Measurements from ENCODE around the gene MYBPH. TPM values are rescaled to one million over a fixed set of nuclear protein-coding genes. Genes with fewer than 3 reads are reported as not detected.

Gene MYBPH
- total RNA-seq, 2 experiments from 2014 or later, result not detected

DNA sequence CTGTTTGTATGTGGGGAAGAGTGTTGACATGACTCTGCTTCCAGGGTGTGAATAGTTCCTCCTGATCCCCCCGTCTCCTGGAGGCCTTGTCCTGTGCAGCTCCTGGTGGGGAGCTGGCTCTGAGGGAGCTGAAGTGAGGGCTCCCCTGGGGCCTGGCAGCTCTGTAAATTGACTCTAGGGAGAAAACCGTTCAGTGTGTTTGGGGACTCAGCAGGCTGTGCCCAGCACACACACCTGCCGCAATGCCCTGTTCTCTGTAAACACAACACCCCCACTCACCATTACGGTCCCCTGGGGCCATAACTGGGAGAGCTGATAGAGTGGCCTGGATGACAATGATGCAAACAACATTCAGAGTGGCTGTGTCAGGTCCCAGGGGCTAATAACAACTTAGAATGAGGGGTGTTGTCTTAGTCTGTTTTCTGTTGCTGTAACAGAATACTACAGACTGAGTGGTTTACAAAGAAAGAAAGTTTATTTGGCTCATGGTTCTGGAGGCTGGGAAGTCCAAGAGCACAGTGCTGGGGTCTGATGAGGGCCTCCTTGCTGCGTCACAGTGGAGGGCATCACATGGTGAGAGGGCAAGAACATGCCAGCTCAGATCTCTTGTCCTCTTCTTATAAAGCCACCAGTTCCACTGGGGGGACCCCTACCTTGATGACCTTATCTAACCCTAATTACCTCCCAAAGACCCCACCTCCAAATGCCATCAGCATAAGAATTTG lies 32.8 kb downstream of the MYBPH start:
- H3K27me3 Mint-ChIP-seq, result no peaks in the 10 kb centered on the region

DNA sequence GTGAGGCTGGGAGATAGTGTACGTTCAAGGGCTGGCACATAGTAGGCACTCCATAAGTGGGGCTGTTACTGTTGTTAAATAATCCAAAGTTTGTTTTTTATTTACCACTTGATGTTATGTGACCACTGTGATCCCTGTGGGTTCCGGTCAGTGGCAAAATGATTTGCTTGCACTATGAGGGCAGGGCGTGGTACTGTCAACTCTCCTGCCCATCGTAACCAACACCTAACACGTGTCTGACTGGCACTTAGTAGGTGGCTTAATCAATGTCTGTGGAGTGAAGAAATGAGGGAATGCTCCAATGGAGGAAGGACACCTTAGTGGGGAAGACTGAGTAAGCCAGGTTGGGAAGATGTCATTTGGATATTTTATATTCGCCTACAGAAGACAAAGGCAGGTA lies 33.5 kb downstream of the MYBPH start:
- H3K27ac Mint-ChIP-seq, result no peak overlapping the region
- no peak for DNase-seq
- H3K36me3 Mint-ChIP-seq, result no peaks in the 10 kb centered on the region
- H3K27me3 Mint-ChIP-seq, result no peaks in the 10 kb centered on the region
- H3K4me1 Mint-ChIP-seq, result no peaks in the 10 kb centered on the region
- H3K9me3 Mint-ChIP-seq, result no peaks in the 10 kb centered on the region
- no peak overlapping the region for H3K4me3 Mint-ChIP-seq

More for the DNA sequence above, 32.8 kb downstream of the MYBPH start:
- DNase-seq, result no peak
- Mint-ChIP-seq H3K4me3 (no peak overlapping the region), H3K4me1 (no peaks in the 10 kb centered on the region), H3K27ac (no peak overlapping the region), H3K9me3 (no peaks in the 10 kb centered on the region), H3K36me3 (no peaks in the 10 kb centered on the region)

DNA sequence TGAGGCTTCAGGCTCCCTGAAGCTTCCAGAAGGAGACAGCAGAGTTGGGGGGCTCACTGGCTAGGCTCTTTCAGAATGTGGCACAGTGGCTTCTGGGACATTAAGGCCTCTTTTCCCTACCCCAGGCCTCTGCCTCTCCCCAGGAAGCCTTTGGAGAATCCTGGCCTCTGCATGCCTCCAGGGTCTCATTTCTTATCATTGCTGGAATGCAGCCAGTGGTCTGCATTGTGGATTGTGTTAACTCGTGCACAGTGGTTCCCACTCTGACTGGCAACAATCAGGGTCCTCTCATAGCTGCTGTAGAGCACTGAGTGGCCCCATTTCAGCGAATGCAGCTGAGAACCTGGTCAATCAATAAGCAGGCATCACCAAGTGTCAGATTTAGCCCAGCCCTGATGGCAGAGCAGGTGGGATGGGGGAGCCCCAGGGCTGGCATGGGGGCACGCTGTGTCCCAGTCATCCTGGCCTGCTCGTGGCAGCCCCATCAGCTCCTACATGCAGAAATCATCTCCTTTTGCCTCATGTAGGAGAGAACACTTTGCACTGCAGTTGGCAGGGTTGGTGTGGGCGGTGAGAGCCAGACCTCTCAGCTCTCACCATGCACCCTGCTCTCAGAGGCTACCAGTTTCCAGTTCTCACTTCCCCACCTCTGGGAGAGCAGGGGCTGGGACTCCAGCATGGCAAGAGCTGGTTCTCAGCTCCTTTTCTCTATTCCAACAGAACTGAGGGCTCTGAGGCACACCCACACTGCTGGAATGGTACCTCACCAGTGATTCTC lies 34.7 kb downstream of the MYBPH start:
- Mint-ChIP-seq H3K36me3 (no peaks in the 10 kb centered on the region), H3K9me3 (no peaks in the 10 kb centered on the region), H3K27ac (no peak overlapping the region), H3K4me1 (peaks cover 2% of the 10 kb centered on the region), H3K27me3 (peaks cover 4% of the 10 kb centered on the region), H3K4me3 (no peak overlapping the region)
- DNase-seq, result no peak

DNA sequence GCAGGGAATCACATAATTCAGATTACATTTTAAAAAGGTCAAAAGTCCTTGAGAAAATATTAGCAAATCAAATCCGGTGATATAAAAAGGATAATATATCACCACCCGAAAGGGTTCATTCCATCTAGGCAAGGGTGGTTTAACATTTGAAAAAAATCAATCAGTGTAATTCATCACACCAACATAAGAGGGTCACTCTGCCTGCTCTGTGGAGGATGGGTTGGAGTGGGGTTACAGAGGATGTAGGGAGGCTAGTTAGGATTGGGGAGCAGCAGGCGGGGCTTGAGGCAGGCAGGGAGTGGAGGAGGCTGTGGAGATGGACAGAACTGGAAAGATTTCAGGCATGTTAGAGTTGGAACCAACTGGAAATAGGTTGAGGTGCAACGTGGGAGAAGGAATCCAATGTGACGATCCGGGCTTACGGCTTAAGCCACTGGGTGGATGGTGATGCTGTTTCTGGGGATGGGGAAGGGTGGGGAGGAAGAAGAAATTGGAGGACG lies 35.6 kb downstream of the MYBPH start:
- no peak for DNase-seq
- Mint-ChIP-seq H3K4me3 (no peak overlapping the region), H3K27me3 (peaks cover 4% of the 10 kb centered on the region), H3K27ac (no peak overlapping the region), H3K4me1 (peaks cover 2% of the 10 kb centered on the region), H3K9me3 (no peaks in the 10 kb centered on the region), H3K36me3 (no peaks in the 10 kb centered on the region)

DNA sequence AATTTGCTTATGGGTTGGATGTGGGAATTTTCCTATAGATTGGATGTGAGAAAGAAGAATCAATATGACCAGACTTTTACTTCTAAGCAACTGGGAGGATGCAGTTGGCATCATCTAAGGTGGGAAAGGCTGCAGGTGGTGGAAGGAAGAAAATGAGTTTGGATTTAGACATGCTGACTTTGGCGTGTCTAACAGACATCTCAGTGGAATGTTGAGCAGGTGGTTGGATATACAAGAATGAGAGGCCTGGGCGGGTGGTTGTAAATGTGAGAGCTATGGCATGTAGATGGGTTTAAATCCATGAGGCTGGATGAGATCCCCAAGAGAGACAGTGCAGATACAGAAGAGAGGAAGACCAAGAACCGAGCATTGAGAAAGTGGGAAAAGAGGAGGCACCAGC lies 37.6 kb downstream of the MYBPH start:
- peaks cover 2% of the 10 kb centered on the region for H3K4me1 Mint-ChIP-seq
- no peak for DNase-seq
- no peaks in the 10 kb centered on the region for H3K9me3 Mint-ChIP-seq
- H3K27me3 Mint-ChIP-seq, result peaks cover 4% of the 10 kb centered on the region
- no peaks in the 10 kb centered on the region for H3K36me3 Mint-ChIP-seq
- no peak overlapping the region for H3K4me3 Mint-ChIP-seq
- H3K27ac Mint-ChIP-seq, result no peak overlapping the region

DNA sequence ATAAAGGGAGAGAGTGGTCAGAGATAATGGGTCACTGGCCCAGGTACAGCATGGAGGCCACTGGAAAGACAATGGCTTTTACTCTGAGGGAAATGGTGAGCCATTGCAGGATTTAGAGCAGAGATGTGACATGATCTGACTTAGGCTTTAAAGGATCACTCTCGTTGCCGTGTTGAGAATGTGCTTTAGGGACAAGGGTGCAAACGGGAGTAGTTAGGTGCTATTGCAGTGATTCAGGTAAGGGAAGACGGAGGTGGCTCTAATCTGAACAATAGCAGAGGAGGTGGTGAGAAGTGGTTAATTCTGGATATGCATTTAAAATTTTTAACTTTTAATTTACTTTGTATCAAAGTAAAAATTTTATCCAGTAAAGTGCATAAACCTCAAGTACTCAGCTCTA lies 38.3 kb downstream of the MYBPH start:
- H3K9me3 Mint-ChIP-seq, result no peaks in the 10 kb centered on the region
- peaks cover 4% of the 10 kb centered on the region for H3K27me3 Mint-ChIP-seq
- H3K4me3 Mint-ChIP-seq, result no peak overlapping the region
- no peak overlapping the region for H3K27ac Mint-ChIP-seq
- peaks cover 2% of the 10 kb centered on the region for H3K4me1 Mint-ChIP-seq
- no peak for DNase-seq
- no peaks in the 10 kb centered on the region for H3K36me3 Mint-ChIP-seq

DNA sequence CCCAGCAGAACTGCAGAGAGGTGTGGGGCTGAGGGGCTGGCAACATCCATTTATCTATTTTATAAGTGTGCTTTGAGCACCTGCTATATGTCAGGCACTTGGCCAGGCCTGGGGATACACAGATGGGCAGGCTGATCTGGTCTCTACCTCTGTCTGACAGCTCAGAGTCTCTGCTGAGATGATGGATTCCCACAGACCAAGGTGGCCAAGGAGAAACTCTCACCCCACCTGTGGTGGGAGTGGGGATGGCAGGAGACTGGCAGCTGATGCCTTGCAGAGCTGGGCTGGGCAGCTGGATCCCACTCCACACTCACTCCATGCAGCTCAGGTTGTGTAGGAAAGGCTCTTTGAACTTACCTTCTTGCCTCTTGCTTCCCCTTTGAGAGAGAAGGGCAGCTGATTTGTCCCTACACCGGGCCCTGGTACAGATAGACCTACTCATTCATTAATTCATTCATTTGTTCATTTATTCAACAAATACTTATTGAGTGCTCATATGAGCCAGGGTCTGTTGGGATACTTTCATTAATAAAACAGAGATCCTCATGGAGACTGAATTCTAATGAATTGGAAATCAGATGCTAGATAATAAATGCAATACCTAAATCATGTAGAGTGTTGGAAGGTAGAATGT lies 39.1 kb downstream of the MYBPH start:
- Mint-ChIP-seq H3K9me3 (no peaks in the 10 kb centered on the region), H3K4me3 (no peak overlapping the region), H3K36me3 (no peaks in the 10 kb centered on the region), H3K27ac (no peak overlapping the region), H3K27me3 (peaks cover 4% of the 10 kb centered on the region), H3K4me1 (peaks cover 2% of the 10 kb centered on the region)
- DNase-seq, result no peak

DNA sequence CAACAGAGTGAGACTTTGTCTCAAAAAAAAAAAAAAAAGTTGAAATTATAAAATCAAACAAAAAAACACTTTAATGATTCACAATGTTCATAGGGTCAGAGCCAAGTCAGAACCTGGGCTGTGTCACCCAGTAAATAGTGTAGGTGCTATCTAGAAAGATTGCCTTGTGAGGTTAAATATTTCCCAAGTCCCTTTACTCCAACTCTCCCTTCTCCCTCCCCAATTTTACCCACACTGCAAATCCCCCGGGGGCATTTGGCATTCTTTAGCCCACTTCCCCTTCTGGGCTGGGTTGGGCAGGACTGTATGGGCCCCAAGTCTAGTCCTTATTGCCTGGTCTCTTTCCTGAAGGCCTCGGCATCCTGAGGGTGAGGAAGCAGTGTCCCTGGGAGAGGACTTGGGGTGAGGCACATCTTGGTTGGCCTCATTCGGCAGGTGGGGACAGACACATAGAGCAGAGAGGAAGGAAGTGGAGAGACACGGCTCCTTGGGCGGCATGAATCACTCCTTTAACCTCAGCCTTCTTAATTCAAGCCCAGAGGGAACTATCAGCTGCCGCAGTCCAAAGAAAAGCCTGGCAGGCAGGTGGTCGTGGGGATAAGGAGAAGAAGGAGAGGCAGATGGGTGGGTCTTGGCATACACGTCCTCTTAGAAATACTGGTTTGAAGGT lies 39.9 kb downstream of the MYBPH start:
- H3K27me3 Mint-ChIP-seq, result peaks cover 4% of the 10 kb centered on the region
- no peak for DNase-seq
- no peak overlapping the region for H3K4me3 Mint-ChIP-seq
- H3K4me1 Mint-ChIP-seq, result peaks cover 2% of the 10 kb centered on the region
- H3K27ac Mint-ChIP-seq, result no peak overlapping the region
- H3K9me3 Mint-ChIP-seq, result no peaks in the 10 kb centered on the region
- H3K36me3 Mint-ChIP-seq, result no peaks in the 10 kb centered on the region

DNA sequence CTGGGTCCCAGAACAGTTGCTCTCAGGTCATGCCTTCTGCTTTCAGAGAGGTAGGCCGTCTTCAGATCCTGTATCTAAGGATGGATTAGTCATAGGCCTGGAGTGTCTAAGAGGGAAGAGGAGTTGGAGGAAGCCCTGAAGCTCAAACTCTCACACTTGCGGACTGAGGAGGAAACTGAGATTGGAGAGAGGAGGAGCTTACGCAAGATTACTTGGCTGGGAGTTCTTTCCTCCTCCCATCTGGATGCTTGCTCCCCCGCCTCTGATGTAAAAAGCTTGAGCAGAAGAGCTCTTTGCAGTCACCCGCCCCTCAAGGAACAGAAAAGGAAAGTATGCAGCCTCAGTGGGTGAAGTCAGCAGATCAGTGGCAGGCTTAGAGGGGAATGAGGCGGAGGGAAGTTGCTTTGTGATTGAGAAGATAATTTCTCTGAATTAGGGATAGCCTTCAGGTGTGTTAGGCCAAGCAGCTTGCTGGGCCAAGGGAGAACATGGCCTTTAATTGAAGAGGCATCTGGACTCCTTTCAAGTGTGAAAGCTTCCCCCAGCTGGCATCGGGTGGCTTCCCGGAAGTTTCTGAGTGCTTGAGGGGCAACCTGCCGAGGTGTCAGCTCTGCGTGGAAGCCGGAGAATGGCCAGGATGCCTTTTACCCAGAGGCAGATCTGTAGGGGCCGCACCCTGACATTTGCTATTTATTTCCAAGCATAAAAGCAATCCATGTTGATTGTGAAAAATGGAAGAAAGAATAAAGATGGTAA lies 41.5 kb downstream of the MYBPH start:
- Mint-ChIP-seq H3K4me1 (peaks cover 2% of the 10 kb centered on the region), H3K4me3 (no peak overlapping the region), H3K9me3 (no peaks in the 10 kb centered on the region), H3K27ac (no peak overlapping the region), H3K36me3 (no peaks in the 10 kb centered on the region), H3K27me3 (peaks cover 7% of the 10 kb centered on the region)
- no peak for DNase-seq

DNA sequence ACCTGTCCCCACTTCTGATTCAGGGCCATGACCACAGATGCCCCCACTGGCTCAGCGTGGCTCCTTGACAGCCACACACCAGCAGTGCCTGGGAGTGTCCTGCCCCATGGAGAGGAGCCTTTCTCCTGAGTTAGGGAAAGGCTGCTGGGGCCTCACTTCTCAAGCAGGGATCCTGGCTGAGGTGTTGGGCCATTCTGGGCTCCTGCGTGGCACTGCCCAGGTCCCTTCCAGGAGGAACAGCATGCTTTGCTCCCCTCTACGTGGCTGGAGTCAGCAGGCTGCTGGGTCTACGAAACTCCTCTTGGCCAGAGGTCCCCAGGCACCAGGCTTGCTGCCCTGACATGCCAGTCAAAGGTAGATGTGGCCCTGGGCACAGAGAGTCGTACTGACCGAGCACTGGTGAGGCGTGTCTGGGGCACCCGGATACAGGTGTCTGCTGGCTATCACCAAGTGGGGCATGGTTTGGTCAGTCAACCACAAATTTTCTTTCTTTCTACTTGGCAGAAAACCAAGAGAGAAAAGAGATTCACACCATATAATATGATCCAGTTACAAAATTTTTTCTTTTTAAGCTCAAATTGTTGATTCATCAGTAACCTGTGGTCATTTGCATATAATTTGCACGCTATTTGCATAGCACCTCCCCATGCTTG lies 44.0 kb downstream of the MYBPH start:
- Mint-ChIP-seq H3K9me3 (no peaks in the 10 kb centered on the region), H3K27ac (no peak overlapping the region), H3K36me3 (no peaks in the 10 kb centered on the region), H3K4me3 (no peak overlapping the region), H3K27me3 (peaks cover 25% of the 10 kb centered on the region), H3K4me1 (peaks cover 4% of the 10 kb centered on the region)
- no peak for DNase-seq

DNA sequence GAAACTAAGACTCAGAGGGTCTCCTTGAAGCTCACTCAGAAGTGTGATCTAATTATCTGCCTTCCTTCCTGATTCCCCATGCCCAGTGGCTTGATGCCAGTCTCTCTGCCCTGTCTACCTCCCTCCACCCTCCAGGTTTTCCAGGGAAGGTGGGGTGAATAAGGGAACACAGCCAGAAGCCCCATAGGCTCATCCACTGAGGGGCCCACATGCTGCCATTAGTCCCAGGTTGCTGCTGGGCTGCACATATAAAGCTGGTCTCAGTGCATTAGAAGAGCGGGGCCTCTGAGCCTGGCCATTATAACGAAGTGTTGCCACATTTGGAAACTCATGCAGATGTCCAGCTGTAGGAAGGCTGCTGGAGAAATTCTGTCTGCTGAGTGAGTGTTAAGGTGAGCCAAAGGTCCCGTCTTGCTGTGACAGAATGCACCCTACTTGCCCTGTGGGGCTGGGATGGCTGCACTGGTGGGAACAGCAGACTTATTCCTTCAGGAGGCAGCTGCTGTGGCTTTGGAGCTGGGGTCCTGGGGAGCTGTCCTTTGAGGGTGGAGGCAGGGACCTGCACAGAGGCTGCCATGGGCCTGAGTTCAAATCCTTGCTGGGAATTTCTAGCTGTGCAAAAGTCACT lies 45.2 kb downstream of the MYBPH start:
- H3K36me3 Mint-ChIP-seq, result no peaks in the 10 kb centered on the region
- no peak for DNase-seq
- peaks cover 2% of the 10 kb centered on the region for H3K4me1 Mint-ChIP-seq
- no peak overlapping the region for H3K4me3 Mint-ChIP-seq
- peaks cover 37% of the 10 kb centered on the region for H3K27me3 Mint-ChIP-seq
- no peak overlapping the region for H3K27ac Mint-ChIP-seq
- H3K9me3 Mint-ChIP-seq, result no peaks in the 10 kb centered on the region

DNA sequence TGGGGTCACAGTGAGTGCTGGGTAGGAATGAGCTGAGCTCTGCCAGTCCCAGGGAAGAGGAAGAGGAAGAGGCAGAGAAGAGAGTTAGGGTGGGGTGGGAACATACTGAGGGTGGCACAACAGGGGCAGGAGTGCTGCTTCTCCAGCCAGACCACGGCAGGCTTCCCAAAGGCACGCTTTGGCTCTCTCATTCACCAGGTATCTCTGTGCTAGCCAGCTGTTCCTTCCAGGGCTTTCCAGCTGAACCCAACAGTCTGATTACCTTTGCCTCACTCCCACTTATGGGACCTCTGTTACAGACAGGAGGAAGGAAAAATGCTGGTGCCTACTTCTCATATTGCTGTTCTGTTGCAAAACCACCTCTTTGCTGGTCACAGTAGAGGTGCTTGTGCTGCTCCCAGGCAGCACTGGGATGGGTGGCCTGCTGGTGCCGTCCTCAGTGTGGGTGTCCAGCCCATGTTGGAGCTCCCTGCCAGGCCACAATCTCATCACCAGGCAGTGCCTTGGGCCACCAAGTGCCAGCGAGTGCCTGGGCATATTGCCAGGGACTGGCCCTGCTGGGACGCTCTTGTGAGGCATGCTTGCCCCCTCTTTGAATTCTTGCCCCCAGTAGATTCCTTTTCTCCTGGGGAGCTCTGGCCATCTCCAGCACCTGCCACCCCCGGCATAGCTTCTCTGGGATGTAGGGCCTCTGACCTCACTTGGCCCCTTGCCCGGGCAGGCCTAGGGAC lies 46.0 kb downstream of the MYBPH start:
- H3K27me3 Mint-ChIP-seq, result peaks cover 45% of the 10 kb centered on the region
- no peak overlapping the region for H3K4me3 Mint-ChIP-seq
- H3K27ac Mint-ChIP-seq, result no peak overlapping the region
- peaks cover 2% of the 10 kb centered on the region for H3K4me1 Mint-ChIP-seq
- DNase-seq, result no peak
- H3K36me3 Mint-ChIP-seq, result no peaks in the 10 kb centered on the region
- no peaks in the 10 kb centered on the region for H3K9me3 Mint-ChIP-seq
